ENCODE measurements around the gene TP53. TPM values are rescaled to one million over a fixed set of nuclear protein-coding genes. Genes with fewer than 3 reads are reported as not detected.

TP53 gene
- polyA plus RNA-seq, 2 of the 4 experiments (the other 2 are of a cell fraction): 59.4 to 65.9 TPM

GRCh38 chr17:7695586-7695985 is 8.3 kb upstream of the TP53 start:
- ATAC-seq (no peak), DNase-seq (ENCODE audit: low read depth in 1 of 2, low spot score in 1 of 2) (no peak), FAIRE-seq (no peak)
- TF ChIP-seq CEBPB (IDR thresholded peaks at IDR 0.05) (no peak), POLR2A (IDR thresholded peaks at IDR 0.05; ENCODE audit: low read length) (no peak), KDM5A (IDR thresholded peaks at IDR 0.05) (no peak), BCL3 (IDR thresholded peaks at IDR 0.05) (no peak), EHF (CRISPR knock-in tag; IDR thresholded peaks at IDR 0.05) (no peak), PBX3 (IDR thresholded peaks at IDR 0.05) (no peak), FOSL2 (IDR thresholded peaks at IDR 0.05) (no peak), FOSL2 (CRISPR knock-in tag; IDR thresholded peaks at IDR 0.05) (no peak), REST (IDR thresholded peaks at IDR 0.05) (no peak), HMGXB4 (CRISPR knock-in tag; IDR thresholded peaks at IDR 0.05; ENCODE audit: borderline replicate concordance) (no peak), CHD4 (IDR thresholded peaks at IDR 0.05; ENCODE audit: borderline replicate concordance) (no peak), PHF8 (IDR thresholded peaks at IDR 0.05; ENCODE audit: borderline replicate concordance, low read depth) (no peak), POLR2AphosphoS2 (conservative IDR thresholded peaks at IDR 0.05; ENCODE audit: low read length) (no peak), JUNB (IDR thresholded peaks at IDR 0.05) (no peak)
- Histone ChIP-seq H3K9me3 (no peaks in the 10 kb centered on the region), H3K27ac (no peak overlapping the region), H3K4me1 (no peaks in the 10 kb centered on the region), H3K4me3 (no peak overlapping the region), H3K4me2 (no peak overlapping the region)
- ChIA-PET CTCF (no interaction called here), POLR2A (no interaction called here)
- WGBS (ENCODE audit: missing lambda C conversion rate): 94% methylated on average over 10 of the region's 10 CpGs

GRCh38 chr17:7688808-7689316 is 1.6 kb upstream of the TP53 start:
- ChIA-PET CTCF (interaction anchor here (0.6 to 10.0 kb wide), 30 partner anchors 14 to 333 kb away, joined by 3 to 191 read pairs (median 10); partner anchors contain the start of genes ATP1B2, CD68, DNAH2 and EFNB3), POLR2A (interaction anchor here (2.3 to 4.0 kb wide), 4 partner anchors 55 to 128 kb away, joined by 10 to 97 read pairs (median 55); partner anchors contain the start of genes FXR2 and MPDU1)
- H3K4me3 ChIP-seq: peak overlapping the region; percentile 77
- ATAC-seq (no peak), DNase-seq (ENCODE audit: low read depth in 1 of 2, low spot score in 1 of 2) (no peak), FAIRE-seq (no peak)
- peaks cover 20% of the 10 kb centered on the region for H3K4me1 ChIP-seq
- WGBS (ENCODE audit: missing lambda C conversion rate): 23% methylated on average over 13 of the region's 13 CpGs
- peak overlapping the region; percentile 81 to 88 for H3K27ac ChIP-seq
- H3K9me3 ChIP-seq: no peaks in the 10 kb centered on the region
- no peak for TF ChIP-seq POLR2A (IDR thresholded peaks at IDR 0.05; ENCODE audit: low read length)
- TF ChIP-seq HES2 (IDR thresholded peaks at IDR 0.05): no peak
- TF ChIP-seq KDM5A (IDR thresholded peaks at IDR 0.05): peak; percentile 39; the same call in 1 of the 2 replicates
- no peak for TF ChIP-seq RFX5 (IDR thresholded peaks at IDR 0.05)
- no peak for TF ChIP-seq BCL3 (IDR thresholded peaks at IDR 0.05)
- H3K4me2 ChIP-seq: peak overlapping the region; percentile 92

Data from A549 (cell line).